Activated effector memory CD4-positive, alpha-beta T cell treated with anti-CD3 and anti-CD28 coated beads, Interleukin-2, amount 50 U/mL, for 16 hours (primary cell): Measurements from ENCODE around the gene C2CD3.

Experiments
- DNase-seq: peaks from one replicate; pipeline ENCODE4 v3.0.0-alpha.2; 2020

Gene C2CD3

DNA sequence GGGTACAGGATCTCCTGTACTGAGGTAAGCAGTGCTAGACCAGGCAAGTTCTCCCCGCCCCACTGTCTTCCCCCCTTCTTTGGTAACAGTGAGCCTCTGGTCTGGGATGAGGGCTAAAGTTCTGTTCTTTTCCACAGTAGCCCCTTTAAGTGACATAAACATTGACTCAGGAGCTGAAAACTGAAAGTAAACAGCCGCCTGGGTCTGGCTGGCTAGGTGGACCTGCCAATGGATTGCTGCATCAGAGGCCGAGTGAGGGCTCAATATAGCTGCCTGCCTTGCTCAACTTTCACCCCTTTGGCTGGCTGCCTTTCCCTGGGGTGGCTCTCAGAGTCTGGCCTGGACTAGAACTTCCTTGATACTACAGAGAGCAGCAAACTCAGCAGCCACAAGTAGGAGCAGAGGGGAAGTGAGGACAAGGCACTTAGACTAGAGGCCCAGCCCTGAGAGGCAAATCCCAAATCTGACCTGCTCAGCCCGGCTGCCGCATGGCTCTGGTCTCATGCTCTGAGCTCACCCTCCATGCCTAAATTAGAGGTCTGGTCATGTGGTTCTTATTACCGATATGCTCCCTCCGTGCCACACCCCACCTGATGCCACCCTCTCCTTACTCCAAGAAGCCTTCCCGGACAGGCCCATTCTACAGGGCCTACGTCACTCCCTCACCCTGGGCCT is 152.3 kb downstream of the C2CD3 start:
- no peak for DNase-seq

DNA sequence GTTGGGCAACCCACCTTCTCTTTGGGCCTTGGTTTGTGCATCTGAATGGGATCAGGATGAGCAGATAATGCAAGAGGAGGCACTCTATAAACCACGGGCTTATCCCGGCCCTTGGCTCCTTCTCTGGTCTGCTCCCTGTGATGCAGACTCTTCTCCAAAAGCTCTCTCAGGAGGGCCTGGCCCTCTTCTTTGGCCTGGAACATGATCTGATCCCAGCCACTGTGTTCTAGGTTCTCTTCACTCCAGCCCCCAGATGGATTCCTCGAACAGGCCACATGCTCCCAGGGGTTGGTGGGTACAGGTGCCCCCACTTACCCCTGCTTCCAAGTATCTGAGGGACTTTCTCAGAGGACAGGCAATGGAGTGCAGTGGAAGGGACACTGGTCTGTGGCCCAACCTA is 153.2 kb downstream of the C2CD3 start:
- no peak for DNase-seq

GRCh38 chr11:74015919-74016684 is 154.7 kb downstream of the C2CD3 start:
- DNase-seq = no peak

DNA sequence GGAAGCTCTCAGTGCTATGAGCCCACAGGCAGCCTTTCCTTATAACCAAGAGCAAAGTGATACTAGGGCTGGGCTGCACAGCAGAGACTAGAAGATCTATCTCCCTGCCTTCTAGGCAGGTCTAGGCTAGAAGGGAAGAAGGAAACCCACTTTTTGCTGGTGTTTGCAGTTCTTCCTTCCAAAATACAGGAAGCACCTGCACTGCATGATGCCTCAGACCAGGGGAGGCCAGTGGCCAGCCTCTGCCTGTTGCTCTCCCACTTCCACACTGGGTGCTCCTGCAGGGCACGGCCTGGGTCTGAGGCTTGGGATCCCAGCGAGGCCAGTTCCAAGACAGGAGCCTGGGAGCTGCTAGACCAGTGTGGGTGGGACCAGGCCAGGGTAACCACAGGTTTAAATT is 155.9 kb downstream of the C2CD3 start:
- DNase-seq = no peak

DNA sequence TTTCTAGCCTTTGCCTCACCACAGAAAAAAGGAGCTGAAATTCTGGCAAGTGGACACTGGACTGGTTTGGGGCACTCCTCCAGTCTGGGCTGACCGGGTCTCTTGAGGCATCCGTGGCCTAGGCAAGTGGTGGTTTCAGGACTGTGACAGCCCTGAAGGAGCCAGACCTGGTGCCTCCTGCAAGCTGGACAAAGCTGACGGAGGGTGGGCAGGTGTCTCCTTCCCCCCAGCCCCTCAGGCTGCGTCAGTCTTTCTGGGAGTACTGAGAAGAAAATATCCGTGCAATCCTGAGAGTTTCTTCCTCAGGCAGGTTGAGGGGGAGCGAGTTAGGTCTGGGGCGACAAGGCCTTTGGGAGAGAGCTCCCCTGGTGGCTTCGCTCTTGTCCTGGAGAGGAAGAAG is 157.7 kb downstream of the C2CD3 start:
- DNase-seq = no peak

GRCh38 chr11:74012074-74012809 is 158.6 kb downstream of the C2CD3 start:
- no peak for DNase-seq

DNA sequence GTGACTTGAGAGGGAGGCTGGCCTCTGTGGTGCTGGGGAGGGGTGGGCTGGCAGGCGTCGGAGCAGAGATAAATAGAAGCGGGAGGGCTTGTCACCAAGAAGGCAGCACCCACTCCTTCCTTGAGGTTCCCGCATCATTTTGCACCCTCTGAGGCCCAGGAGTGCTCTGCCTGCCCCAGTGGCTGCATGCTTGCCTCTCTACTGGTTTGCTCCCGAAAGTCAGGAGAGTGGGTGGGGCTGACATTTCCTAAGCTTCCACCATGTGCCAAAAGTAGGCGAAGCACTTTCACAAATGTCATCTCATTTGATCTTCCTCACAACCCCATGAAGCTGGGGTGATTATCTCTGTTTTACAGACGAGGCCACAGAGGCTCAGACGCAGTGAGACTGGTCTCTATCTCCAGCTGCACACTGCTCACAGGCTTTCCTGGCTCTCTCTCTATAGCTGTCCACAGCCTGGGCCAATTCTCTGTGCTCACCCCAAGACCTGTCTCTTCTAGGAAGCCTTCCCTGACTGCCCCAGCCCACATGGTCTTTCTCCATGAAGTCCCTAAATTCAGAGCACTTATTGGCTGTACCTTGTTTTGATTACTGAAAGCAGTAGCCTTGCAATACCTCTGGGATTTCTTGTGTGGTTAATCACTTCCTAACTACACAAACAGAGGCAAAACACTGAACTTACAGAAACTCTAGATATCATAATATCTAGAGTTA is 159.3 kb downstream of the C2CD3 start:
- peak; percentile 77 for DNase-seq

GRCh38 chr11:74010306-74011300 is 160.2 kb downstream of the C2CD3 start:
- no peak for DNase-seq

DNA sequence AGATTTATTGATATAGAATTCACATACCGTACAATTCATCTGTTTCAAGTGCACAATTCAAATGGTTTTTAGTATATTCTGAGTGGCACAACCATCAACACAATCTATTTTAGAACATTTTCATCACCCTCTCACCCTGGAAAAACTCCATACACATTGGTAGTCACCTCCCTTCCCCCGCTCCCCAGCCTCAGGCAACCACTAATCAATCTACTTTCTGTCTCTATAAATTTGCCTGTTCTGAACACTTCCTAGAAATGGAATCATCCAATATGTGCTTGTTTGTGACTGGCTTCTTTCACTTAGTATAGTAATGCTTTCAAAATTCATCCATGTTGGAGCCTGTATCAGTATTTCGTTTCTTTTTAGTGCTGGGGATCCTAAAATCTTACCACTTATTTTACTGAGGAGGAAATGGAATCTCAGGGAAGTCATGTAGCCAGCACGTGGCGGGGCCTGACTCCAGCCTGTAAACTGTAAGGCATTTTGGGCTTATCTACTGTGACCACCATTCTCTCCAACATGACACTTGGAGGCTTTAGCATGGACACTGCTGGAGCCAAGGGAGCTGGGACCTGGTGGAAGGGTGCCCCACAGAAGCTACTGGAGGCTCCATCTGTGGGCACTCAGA is 161.0 kb downstream of the C2CD3 start:
- no peak for DNase-seq

GRCh38 chr11:74009230-74009547 is 161.6 kb downstream of the C2CD3 start:
- no peak for DNase-seq

- no peak for DNase-seq
Observed at GRCh38 chr11:74008373-74009229, 162.2 kb downstream of the C2CD3 start, which contains the start of gene UCP3. Gene UCP3, minus strand, starts transcription at chr11:74009085. Its CDS starts 2,043 bp downstream, at chr11:74007042.

DNA sequence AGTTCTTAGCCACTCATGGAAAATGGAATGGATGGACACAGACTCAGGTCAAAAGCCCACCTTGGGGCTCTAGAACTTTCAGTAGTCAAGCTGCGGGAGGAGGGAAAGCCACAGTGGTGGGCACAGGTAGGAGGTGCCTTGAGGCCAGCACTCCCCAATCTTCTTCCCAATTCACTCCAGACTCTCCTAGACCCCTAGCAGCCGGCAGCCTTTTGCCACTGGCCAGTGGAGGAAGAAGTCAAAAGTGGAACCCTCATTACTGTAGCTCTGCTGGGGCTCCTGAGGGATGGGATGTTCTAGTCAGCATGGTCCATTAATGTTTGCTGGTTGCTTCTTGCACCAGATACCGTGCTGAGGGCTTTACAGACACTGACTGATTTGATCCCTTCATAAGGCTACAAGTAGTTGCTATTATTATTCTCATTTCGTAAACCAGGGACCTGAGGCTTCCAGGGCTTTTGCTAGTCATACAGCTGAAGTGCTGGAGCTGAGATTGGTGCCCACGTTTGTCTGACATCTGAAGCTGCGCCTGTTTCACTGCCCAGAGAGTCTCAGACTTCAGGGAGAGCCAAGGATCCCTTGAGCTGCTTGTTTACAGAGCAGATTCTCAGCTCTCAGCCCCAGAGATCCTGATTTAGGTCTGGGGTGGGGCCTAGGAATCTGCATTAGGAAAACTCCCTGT is 163.0 kb downstream of the C2CD3 start:
- DNase-seq = no peak

DNA sequence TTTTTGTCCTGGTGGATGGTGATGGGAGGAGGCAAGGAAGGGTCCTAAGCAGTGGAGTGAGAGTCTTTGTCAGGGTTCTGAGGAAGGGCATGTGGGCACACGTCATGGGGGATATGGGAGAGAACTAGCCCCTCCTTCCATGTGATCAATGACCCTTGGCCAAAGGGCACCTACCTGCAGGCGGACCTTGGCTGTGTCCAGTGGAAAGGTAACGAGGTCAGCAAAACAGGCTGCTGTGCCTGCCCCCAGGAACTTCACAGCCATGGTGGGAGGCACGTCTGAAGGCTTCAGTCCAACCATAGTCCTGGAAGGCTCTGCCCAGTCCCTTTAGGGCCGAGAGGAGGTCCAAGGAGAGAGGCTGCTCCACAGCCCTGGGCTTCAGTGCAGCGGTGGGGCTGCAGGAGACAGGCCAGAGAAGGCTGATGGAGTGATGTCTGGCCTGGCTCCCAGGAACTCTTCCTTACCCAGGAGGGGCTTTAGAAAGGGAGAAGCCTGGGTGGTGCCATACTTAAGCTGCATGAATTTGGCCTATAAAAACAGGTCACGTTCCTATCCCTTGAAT is 164.0 kb downstream of the C2CD3 start:
- no peak for DNase-seq

DNA sequence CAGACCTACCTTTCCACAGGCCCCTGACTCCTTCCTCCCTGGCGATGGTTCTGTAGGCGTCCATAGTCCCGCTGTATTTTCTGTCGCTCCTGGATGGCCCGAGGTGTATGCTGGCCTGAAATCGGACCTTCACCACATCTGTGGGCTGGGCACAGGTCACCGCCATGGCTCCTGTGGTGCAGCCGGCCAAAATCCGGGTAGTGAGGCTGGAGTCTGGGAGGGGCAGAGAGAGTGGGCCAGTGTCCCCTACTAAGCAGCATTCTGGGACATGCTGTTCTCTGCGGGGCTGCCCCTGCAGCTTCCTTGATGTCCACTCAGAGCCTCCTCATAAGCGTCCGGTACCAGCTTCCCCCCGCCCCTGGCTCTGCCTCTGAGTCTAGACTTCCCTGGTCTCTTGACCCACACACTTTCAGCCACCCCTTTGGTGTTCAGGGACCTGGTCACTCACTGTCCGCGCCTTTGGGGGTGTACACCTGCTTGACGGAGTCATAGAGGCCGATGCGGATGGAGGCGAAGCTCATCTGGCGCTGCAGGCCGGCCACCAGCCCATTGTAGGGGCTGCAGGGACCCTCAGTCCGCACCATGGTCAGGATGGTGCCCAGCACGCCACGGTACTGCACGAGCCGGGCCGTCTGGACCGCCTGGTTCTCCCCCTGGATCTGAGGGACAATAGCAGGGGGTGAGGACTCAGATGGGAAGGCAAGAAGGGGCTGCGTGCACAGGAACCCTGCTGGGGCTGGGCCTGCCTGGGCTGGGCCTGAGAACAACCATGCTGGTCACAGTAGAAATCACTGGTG is 164.9 kb downstream of the C2CD3 start:
- no peak for DNase-seq

- DNase-seq = peak; percentile 92
Observed at GRCh38 chr11:74004759-74005615, 165.8 kb downstream of the C2CD3 start.

DNA sequence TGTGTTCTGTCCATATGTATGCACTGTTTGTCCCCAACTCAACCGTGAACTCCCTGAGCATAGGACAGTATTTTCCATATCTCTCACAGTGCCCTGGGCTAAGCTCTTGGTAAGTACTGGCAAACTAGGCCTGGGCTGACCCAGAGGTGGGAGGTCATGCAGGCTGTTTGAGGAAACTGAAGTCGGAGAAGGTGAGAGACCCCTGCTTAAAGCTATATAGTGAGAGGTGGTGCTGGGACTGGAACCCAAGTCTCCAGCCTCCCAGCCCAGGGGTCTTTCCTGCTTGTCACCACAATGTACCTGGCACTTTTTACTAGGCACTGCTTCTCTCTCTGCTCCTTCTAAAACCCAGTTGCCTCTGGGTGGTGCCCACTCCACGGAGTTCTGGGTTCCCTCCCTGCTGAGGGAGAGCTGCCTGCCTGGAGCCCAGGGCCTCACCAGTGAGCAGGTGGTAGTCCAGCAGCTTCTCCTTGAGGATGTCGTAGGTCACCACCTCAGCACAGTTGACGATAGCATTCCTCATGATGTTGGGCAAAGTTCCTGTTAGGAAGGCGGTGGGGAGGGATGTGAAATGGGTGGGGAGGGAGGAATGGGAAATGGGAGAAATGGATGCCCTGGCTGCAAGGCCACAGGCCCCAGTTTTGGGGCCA is 166.6 kb downstream of the C2CD3 start:
- DNase-seq = no peak

DNA sequence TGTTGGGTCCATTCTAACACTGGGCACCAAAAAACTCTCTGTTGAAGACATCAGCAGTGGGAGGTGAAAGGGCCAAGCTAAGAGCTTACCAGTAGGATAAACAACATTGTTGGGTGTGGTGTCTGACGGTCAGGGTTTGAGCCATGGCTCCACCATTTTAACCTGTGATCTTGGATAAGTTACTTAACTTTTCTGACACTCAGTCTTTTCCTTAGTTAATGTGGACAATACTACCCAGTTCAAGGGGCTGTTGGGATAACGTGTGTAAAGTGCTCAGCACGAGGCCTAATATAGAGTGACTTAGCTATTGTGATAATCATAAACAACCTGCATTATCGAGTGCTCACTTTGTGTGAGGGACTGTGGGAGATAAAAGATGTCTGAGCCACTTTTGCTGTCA is 168.0 kb downstream of the C2CD3 start:
- DNase-seq = no peak
